ENCODE results near the gene PSMB2. TPM values are rescaled to one million over a fixed set of nuclear protein-coding genes. Genes with fewer than 3 reads are reported as not detected.

The PSMB2 gene
- total and polyA plus RNA-seq, 2 of the 8 experiments (the other 6 are each of a cell fraction or from before 2014, with no cell fraction given) = 91.4 to 101 TPM

DNA sequence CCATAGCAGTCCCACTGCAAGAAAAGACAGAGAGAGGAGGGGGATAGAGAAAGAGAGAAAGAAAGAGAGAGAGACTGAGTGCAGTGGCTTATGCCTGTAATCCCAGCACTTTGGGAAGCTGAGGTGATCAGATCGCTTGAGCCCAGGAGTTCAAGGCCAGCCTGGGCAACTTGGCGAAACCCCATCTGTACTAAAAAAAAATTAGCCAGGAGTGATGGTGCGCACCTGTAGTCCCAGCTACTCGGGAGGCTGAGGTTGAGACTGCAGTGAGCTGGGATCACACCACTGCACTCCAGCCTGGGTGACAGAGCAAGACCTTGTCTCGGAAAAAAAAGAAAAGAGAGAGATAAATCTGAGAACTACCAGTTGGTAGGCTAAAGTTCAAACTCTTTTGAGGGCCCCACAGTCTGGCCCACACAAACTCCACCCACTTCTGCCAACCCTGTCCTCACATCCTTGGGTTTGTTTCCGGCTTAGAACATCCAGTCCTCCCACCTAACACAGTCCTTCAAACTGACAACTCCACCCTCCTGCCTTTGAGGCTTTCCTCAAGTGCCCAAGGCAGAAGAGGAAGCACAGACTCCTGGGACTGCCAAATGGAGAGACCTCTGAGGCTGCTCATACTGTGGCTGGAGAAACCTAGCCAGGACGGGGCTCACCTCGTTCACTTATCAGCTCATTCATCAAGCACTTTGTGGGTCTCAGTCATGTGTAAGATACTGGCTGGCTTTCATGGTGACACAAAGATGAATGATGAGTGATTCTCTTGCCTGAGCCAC is 48.1 kb downstream of the PSMB2 start:
- no peak for FAIRE-seq
- no peak overlapping the region for H4K91ac ChIP-seq (replicated peaks; ENCODE audit: insufficient read length, low read length)
- TF ChIP-seq TCF12 (IDR thresholded peaks at IDR 0.05; ENCODE audit: low read depth, low read length) (no peak), POLR2AphosphoS5 (IDR thresholded peaks at IDR 0.05; ENCODE audit: low read depth, low read length) (no peak), TBP (IDR thresholded peaks at IDR 0.05; ENCODE audit: low read depth, low read length) (no peak), RFX5 (IDR thresholded peaks at IDR 0.05; ENCODE audit: borderline replicate concordance, low read depth, low read length) (no peak), ASH2L (IDR thresholded peaks at IDR 0.05; ENCODE audit: low read length) (no peak), POU5F1 (IDR thresholded peaks at IDR 0.05; ENCODE audit: low read depth, low read length) (no peak), EP300 (IDR thresholded peaks at IDR 0.05; ENCODE audit: borderline replicate concordance in 1 of 2, low read depth in 2 of 2, low read length in 2 of 2) (no peak), PHF8 (conservative IDR thresholded peaks at IDR 0.05; ENCODE audit: low read depth, low read length) (no peak), TAF7 (optimal IDR thresholded peaks at IDR 0.05; ENCODE audit: borderline replicate concordance, low read depth, low read length) (no peak), SP1 (IDR thresholded peaks at IDR 0.05; ENCODE audit: low read depth, low read length) (no peak)
- TF ChIP-seq, protein P1, sequence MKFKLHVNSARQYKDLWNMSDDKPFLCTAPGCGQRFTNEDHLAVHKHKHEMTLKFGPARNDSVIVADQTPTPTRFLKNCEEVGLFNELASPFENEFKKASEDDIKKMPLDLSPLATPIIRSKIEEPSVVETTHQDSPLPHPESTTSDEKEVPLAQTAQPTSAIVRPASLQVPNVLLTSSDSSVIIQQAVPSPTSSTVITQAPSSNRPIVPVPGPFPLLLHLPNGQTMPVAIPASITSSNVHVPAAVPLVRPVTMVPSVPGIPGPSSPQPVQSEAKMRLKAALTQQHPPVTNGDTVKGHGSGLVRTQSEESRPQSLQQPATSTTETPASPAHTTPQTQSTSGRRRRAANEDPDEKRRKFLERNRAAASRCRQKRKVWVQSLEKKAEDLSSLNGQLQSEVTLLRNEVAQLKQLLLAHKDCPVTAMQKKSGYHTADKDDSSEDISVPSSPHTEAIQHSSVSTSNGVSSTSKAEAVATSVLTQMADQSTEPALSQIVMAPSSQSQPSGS (IDR thresholded peaks at IDR 0.05; ENCODE audit: low read length) = no peak

More for the DNA sequence above, 48.1 kb downstream of the PSMB2 start:
- Histone ChIP-seq H4K8ac (ENCODE audit: extremely low read depth, insufficient read depth, low read length) (no peak overlapping the region), H3K4me2 (ENCODE audit: insufficient read depth in 1 of 2, low read depth in 2 of 2, low read length in 2 of 2) (no peak overlapping the region), H2BK12ac (ENCODE audit: low read depth, low read length) (no peak overlapping the region), H3K27me3 (replicated peaks in 1 of 4; ENCODE audit: control insufficient read depth in 3 of 4, extremely low read depth in 1 of 4, insufficient read depth in 3 of 4, low read length in 3 of 4) (no peaks in the 10 kb centered on the region), H3K4me1 (replicated peaks in 1 of 4; ENCODE audit: control insufficient read depth in 3 of 4, insufficient read depth in 4 of 4, low read length in 3 of 4) (peaks cover 0 to 5% (median 2%) of the 10 kb centered on the region in 4 experiments; a peak in 2 of 7 replicates), H3K23ac (ENCODE audit: insufficient read length) (no peak overlapping the region), H3K4ac (replicated peaks; ENCODE audit: insufficient read length, low read depth, low read length) (no peak overlapping the region), H3K23me2 (ENCODE audit: low read depth, low read length) (no peaks in the 10 kb centered on the region; the same call in 1 of the 2 replicates), H2BK120ac (replicated peaks; ENCODE audit: low read depth, low read length) (no peak overlapping the region), H2AK5ac (ENCODE audit: low read depth, low read length) (no peak overlapping the region), H3K79me1 (ENCODE audit: low read depth, low read length) (0 out of 2 replicates have a peak, but pooled peaks cover 2% of the 10 kb centered on the region), H3K27ac (ENCODE audit: low read depth, low read length) (no peak overlapping the region), H3K4me3 (ENCODE audit: extremely low read depth in 1 of 4, insufficient read depth in 2 of 4, low read depth in 3 of 4, low read length in 4 of 4) (no peak overlapping the region), H4K20me1 (replicated peaks in 1 of 2; ENCODE audit: control insufficient read depth in 1 of 2, insufficient read depth in 2 of 2, low read length in 2 of 2) (peaks cover 0 to 15% of the 10 kb centered on the region in 2 experiments), H3K9me3 (ENCODE audit: insufficient read depth in 2 of 2, low read depth in 1 of 2, low read length in 1 of 2) (no peaks in the 10 kb centered on the region), H4K5ac (ENCODE audit: insufficient read length, low read depth, low read length) (no peak overlapping the region), H3K18ac (ENCODE audit: extremely low read depth, low read length) (no peak overlapping the region), H2BK15ac (ENCODE audit: low read length) (no peak overlapping the region), H2BK5ac (ENCODE audit: low read depth, low read length) (no peak overlapping the region), H2AFZ (ENCODE audit: low read length) (no peak overlapping the region), H3K9ac (replicated peaks in 1 of 4; ENCODE audit: extremely low read depth in 1 of 4, low read depth in 3 of 4, low read length in 3 of 4) (no peak overlapping the region), H2BK20ac (ENCODE audit: low read length) (no peak overlapping the region), H3K79me2 (ENCODE audit: control insufficient read depth in 1 of 2, insufficient read depth in 2 of 2, low read length in 2 of 2) (no peaks in the 10 kb centered on the region), H3K56ac (replicated peaks; ENCODE audit: insufficient read length, low read depth, low read length) (no peak overlapping the region), H3K14ac (ENCODE audit: insufficient read length) (no peak overlapping the region), H3K36me3 (ENCODE audit: control insufficient read depth in 2 of 4, insufficient read depth in 4 of 4, low read length in 3 of 4) (peaks cover 0 to 3% (median 0%) of the 10 kb centered on the region in 4 experiments; a peak in 1 of 8 replicates)
- POLR2A ChIA-PET (ENCODE audit: partially characterized antibody) = interaction anchor here (0.7 to 1.8 kb wide), 5 partner anchors 9 to 410 kb away, joined by 3 to 11 read pairs (median 4); no protein-coding TSS in a partner anchor
- 87% methylated on average over 8 of the region's 8 CpGs; no CpG with 5 or more reads in 1 of the 2 experiments for WGBS, 2 experiments (ENCODE audit: extremely low coverage in 1 of 2, insufficient coverage in 1 of 2, insufficient read length in 1 of 2, insufficient replicate concordance in 2 of 2, low coverage in 1 of 2, low lambda C conversion rate in 2 of 2, missing lambda C conversion rate in 1 of 2)
- DNase-seq (ENCODE audit: low read depth in 1 of 2, low spot score in 2 of 2) = no peak
- CTCF ChIA-PET (ENCODE audit: partially characterized antibody) = interaction anchor here (1.1 to 1.8 kb wide), 5 partner anchors 13 to 134 kb away, joined by 3 to 8 read pairs (median 5); no protein-coding TSS in a partner anchor

All from H1 (cell line).